ENCODE measurements around the gene CELF5. TPM values are rescaled to one million over a fixed set of nuclear protein-coding genes. Genes with fewer than 3 reads are reported as not detected.
A peak's percentile ranks its signal among the peaks of the same experiment; 100 is the strongest.

Gene CELF5
- total and polyA plus RNA-seq, 10 of the 15 experiments (the other 5 are each of a cell fraction or from before 2014, with no cell fraction given): 0.01 to 0.04 TPM; not detected in 8

DNA sequence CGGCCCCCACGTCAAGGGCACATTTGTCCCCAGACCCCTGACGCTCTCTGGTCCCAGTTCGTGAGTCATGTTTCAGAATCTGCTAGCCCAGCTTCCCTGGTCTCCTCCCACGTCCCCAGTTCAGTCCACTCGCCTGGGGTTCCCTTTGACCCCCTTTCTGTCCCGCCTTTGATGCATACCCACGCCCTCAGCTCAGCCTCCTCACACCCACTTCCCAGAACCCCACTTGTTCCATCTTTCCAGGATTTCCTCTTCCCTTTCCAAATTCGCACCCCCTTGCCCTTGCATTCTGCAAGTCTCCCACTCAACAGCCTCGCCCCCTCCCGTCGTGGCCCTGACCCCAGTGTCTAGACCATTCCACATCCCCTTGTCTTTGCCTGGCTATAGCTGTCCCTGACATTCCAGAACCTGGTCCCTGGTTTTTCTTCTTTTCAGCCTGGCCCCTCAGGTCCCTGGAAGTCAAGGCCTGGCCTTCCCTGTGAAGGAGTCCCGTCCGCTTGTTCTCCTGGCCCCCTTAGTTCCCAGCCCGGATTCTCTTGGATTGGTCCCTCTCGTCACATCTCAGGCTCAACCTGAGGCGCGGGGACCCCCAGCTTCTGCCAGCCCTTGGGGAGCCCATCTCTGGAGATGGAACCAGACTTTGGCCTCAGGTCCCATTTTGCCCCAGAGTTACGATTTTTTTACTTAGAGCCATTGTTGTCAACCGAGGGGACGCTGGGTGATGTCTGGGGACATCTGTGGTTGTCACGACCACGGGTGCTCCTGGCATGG, 37.4 kb upstream of the CELF5 start:
- intact Hi-C loops (cut with micrococcal nuclease; ENCODE audit: unreplicated experiment): no loop called here
- RAD21 ChIA-PET (ENCODE audit: unreplicated experiment): interaction anchor here (0.9 kb wide), 1 partner anchor 237 kb away, joined by 3 read pairs; no protein-coding TSS in a partner anchor
- WGBS (ENCODE audit: insufficient coverage, insufficient replicate concordance, low lambda C conversion rate, missing lambda C conversion rate): 55% methylated on average over 23 of the region's 23 CpGs
- H3K4me2 ChIP-seq (ENCODE audit: control insufficient read depth, insufficient read depth): peak overlapping the region; percentile 99
- POLR2A ChIA-PET: interaction anchor here (0.9 to 1.2 kb wide), 2 partner anchors 10 to 237 kb away, joined by 3 to 5 read pairs; no protein-coding TSS in a partner anchor
- CTCF ChIA-PET: interaction anchor here (0.6 to 1.1 kb wide), 2 partner anchors 23 to 101 kb away, joined by 3 read pairs; no protein-coding TSS in a partner anchor
- no peaks in the 10 kb centered on the region for H3K27me3 ChIP-seq (replicated peaks in 1 of 2; ENCODE audit: control insufficient read depth in 2 of 2, insufficient read depth in 2 of 2, low read length in 1 of 2)
- BruUV-seq (replicated peaks): TSS peak; percentile 32
- SMC1A ChIA-PET (ENCODE audit: uncharacterized antibody, unreplicated experiment): no interaction called here
- H3K9me3 ChIP-seq (replicated peaks; ENCODE audit: control insufficient read depth, insufficient read depth, low read length): no peaks in the 10 kb centered on the region
- H3K4me1 ChIP-seq (ENCODE audit: control insufficient read depth, insufficient read depth, low read length): peaks cover 14% of the 10 kb centered on the region
- H3K79me2 ChIP-seq (ENCODE audit: control insufficient read depth, insufficient read depth, low read length): peaks cover 56% of the 10 kb centered on the region
- DNase-seq (ENCODE audit: low read depth, low spot score) (no peak), FAIRE-seq (no peak), ATAC-seq (no peak)
- H3K4me3 ChIP-seq: peak overlapping the region; percentile 76
- H2AFZ ChIP-seq (ENCODE audit: control insufficient read depth, low read depth, low read length): no peak overlapping the region
- H4K20me1 ChIP-seq (ENCODE audit: control insufficient read depth, insufficient read depth): no peaks in the 10 kb centered on the region
- in situ Hi-C loops (cut with MboI): no loop called here
- peak overlapping the region; percentile 94 for H3K27ac ChIP-seq (ENCODE audit: control insufficient read depth, insufficient read depth)
- H3K9ac ChIP-seq (ENCODE audit: control insufficient read depth, insufficient read depth, low read length): peak overlapping the region; percentile 91
- H3K36me3 ChIP-seq (ENCODE audit: control insufficient read depth in 2 of 2, insufficient read depth in 2 of 2, low read length in 1 of 2): peaks cover 0 to 3% of the 10 kb centered on the region in 2 experiments; a peak in 1 of 4 replicates
- TF ChIP-seq MEF2B (IDR thresholded peaks at IDR 0.05; ENCODE audit: partially characterized antibody, poor library complexity, severe bottlenecking) (no peak), ZNF622 (IDR thresholded peaks at IDR 0.05) (no peak), STAT1 (conservative IDR thresholded peaks at IDR 0.05) (no peak), ETV6 (conservative IDR thresholded peaks at IDR 0.05 in 1 of 2, IDR thresholded peaks at IDR 0.05 in 1 of 2; ENCODE audit: borderline replicate concordance in 1 of 2, low read depth in 1 of 2) (no peak), SMC3 (IDR thresholded peaks at IDR 0.05; ENCODE audit: borderline replicate concordance, low read length) (no peak), ZNF207 (IDR thresholded peaks at IDR 0.05; ENCODE audit: borderline replicate concordance) (no peak), ZBED1 (IDR thresholded peaks at IDR 0.05; ENCODE audit: borderline replicate concordance) (no peak), SREBF2 (IDR thresholded peaks at IDR 0.05; ENCODE audit: low read length) (no peak), SUZ12 (IDR thresholded peaks at IDR 0.05; ENCODE audit: unreplicated experiment) (no peak), EED (IDR thresholded peaks at IDR 0.05; ENCODE audit: low read depth) (no peak), RFX5 (IDR thresholded peaks at IDR 0.05; ENCODE audit: low read depth, low read length) (no peak), RELA (IDR thresholded peaks at IDR 0.05; ENCODE audit: borderline replicate concordance, partially characterized antibody) (no peak), HDAC2 (IDR thresholded peaks at IDR 0.05) (no peak), TBL1XR1 (IDR thresholded peaks at IDR 0.05; ENCODE audit: low read depth, low read length) (no peak), EP300 (IDR thresholded peaks at IDR 0.05; ENCODE audit: borderline replicate concordance in 1 of 2, control insufficient read depth in 1 of 2, low read depth in 2 of 2, low read length in 2 of 2) (no peak), KDM1A (IDR thresholded peaks at IDR 0.05; ENCODE audit: borderline replicate concordance) (no peak)
- TF ChIP-seq, protein P1, sequence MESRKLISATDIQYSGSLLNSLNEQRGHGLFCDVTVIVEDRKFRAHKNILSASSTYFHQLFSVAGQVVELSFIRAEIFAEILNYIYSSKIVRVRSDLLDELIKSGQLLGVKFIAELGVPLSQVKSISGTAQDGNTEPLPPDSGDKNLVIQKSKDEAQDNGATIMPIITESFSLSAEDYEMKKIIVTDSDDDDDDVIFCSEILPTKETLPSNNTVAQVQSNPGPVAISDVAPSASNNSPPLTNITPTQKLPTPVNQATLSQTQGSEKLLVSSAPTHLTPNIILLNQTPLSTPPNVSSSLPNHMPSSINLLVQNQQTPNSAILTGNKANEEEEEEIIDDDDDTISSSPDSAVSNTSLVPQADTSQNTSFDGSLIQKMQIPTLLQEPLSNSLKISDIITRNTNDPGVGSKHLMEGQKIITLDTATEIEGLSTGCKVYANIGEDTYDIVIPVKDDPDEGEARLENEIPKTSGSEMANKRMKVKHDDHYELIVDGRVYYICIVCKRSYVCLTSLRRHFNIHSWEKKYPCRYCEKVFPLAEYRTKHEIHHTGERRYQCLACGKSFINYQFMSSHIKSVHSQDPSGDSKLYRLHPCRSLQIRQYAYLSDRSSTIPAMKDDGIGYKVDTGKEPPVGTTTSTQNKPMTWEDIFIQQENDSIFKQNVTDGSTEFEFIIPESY (IDR thresholded peaks at IDR 0.05): no peak
- TF ChIP-seq, protein P2, sequence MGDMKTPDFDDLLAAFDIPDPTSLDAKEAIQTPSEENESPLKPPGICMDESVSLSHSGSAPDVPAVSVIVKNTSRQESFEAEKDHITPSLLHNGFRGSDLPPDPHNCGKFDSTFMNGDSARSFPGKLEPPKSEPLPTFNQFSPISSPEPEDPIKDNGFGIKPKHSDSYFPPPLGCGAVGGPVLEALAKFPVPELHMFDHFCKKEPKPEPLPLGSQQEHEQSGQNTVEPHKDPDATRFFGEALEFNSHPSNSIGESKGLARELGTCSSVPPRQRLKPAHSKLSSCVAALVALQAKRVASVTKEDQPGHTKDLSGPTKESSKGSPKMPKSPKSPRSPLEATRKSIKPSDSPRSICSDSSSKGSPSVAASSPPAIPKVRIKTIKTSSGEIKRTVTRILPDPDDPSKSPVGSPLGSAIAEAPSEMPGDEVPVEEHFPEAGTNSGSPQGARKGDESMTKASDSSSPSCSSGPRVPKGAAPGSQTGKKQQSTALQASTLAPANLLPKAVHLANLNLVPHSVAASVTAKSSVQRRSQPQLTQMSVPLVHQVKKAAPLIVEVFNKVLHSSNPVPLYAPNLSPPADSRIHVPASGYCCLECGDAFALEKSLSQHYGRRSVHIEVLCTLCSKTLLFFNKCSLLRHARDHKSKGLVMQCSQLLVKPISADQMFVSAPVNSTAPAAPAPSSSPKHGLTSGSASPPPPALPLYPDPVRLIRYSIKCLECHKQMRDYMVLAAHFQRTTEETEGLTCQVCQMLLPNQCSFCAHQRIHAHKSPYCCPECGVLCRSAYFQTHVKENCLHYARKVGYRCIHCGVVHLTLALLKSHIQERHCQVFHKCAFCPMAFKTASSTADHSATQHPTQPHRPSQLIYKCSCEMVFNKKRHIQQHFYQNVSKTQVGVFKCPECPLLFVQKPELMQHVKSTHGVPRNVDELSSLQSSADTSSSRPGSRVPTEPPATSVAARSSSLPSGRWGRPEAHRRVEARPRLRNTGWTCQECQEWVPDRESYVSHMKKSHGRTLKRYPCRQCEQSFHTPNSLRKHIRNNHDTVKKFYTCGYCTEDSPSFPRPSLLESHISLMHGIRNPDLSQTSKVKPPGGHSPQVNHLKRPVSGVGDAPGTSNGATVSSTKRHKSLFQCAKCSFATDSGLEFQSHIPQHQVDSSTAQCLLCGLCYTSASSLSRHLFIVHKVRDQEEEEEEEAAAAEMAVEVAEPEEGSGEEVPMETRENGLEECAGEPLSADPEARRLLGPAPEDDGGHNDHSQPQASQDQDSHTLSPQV (IDR thresholded peaks at IDR 0.05): no peak
